ENCODE measurements around the gene CERS5.
A peak's percentile ranks its signal among the peaks of the same experiment; 100 is the strongest.

Gene CERS5

DNA sequence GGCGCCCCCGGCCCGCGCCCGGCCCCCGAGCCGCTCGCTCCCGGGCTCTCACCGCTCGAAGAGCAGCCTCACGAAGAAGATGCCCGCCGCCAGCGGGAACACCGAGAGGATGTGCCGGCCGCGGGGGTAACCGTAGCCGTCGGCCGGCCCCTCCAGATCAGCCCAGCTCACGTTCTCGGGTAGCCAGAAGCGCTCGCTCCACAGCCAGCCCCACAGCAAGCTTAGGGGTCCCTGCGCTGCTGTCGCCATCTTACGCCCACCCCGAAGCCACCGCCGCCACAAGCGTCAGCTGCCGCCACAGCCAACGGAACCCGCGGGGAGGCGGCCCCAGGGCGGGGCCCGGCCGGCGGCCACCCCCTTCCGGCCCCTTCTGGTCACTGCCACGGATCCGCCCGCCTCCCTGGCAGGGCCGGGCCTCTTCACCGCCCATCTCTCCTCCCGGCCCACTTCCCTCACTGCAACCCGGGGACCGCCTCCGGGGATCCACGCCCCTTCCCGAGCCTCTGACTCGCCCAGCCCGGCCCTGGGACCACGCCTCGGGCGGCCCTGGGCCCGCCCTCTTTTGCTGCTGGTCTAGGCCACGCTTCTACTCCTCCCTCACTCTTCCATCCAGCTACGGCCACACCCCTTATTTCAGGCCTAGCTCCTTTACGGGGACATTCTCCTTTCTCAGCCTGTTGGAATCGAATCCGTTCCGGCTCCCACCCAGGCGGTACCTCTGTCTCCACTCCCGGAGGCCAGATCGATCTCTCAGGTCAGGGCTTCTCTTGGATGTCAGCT lies at the start of gene CERS5:
CERS5 (minus strand) TSS at position 321 of the 780 bp plus-strand sequence; CDS start at position 249, 72 bp downstream.
- DNase-seq (ENCODE audit: low spot score): peak; percentile 98

- no peak for DNase-seq (ENCODE audit: low spot score)
Observed at GRCh38 chr12:50215033-50215432, 47.9 kb upstream of the CERS5 start.

- DNase-seq (ENCODE audit: low spot score): no peak
Observed at GRCh38 chr12:50214018-50214417, 46.8 kb upstream of the CERS5 start.

GRCh38 chr12:50213439-50213838 lies 46.3 kb upstream of the CERS5 start:
- DNase-seq (ENCODE audit: low spot score): no peak

DNA sequence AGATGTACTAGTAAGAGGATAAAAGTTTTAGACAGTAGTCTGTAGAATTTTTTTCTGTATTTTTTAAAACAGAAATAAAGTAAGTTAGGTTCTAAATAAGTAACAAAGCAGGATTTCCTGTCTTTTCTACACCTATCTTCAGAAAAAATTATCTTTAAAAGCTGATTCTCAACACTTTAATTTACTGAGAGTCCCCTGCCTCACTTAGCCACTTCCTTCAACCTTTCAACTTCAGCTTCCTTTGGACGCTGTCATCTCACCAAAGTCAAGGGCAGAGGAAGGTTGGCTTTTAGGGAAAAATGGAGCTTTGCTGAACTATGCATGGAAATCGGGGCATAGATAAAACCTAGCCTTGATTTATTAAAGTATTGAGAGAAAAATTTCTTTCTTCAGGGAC lies 44.9 kb upstream of the CERS5 start:
- no peak for DNase-seq (ENCODE audit: low spot score)

GRCh38 chr12:50211392-50212070 lies 44.4 kb upstream of the CERS5 start:
- no peak for DNase-seq (ENCODE audit: low spot score)

DNA sequence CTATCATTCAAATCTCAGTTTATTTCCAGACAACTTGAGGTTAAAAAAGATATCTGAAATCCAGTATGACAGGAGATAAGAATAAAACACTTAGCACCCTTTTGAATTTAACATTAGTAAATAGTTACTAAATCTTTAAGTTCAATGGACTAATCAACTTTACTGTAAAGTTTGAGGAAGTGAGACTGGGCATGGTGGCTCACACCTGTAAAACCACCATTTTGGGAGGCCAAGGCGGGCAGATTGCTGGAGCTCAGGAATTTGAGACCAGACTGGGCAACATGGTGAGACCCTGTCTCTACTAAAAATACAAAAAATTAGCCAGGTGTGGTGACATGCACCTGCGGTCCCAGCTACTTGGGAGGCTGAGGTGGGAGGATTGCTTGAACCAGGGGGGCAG lies 40.3 kb upstream of the CERS5 start:
- no peak for DNase-seq (ENCODE audit: low spot score)

DNA sequence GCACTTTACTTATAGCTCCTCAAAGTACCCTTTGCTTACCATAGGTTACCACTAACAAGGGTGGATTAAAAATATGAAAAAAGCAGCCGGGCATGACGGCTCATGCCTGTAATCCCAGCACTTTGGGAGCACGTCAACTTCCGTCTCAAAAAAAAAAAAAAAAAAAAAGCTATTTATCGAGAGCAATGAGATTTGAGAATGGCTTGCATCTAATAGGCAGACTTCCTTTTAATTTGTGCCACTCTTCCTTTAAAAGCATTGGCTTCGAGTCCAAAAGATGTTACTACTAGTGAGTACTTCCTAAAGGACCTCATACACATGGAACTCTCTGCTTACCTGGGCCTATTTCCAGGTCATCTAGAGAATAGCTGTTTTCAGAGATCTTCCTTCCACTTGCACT lies 38.5 kb upstream of the CERS5 start:
- DNase-seq (ENCODE audit: low spot score): no peak

GRCh38 chr12:50203691-50204090 lies 36.5 kb upstream of the CERS5 start:
- no peak for DNase-seq (ENCODE audit: low spot score)

- no peak for DNase-seq (ENCODE audit: low spot score)
Observed at GRCh38 chr12:50201987-50202521, 34.9 kb upstream of the CERS5 start.

DNA sequence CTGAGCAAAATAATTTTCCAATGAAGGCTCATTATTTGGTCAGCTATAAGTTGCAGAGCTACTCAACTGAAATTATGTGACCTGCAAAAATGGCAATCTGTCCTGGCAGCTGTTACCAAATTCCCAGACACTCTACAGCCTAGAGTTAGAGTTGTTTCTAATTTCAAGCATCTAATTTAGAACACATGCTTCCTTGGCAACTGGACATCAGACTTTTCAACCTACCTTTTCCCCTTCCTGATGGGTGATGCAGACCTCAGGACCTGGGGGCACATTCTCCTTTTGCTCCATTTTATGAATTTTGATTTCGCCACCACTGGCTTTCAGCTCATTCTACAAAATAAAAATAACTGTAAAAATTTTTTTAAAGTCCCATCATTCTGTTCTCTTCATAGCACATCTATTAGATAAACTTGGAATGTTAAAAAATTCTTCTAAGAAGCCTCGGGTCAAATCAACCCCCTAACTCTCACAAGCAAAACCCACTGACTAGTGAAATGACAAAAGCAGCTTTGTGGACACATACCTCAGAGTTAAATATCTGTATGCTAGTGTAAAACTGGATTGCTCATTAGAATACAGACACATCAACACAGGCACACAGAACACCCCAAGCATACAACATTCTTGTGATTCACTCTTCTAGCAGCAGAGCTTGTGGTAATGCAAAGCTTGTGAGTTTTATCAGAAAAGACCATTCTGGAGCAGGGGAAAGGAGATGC lies 33.5 kb upstream of the CERS5 start:
- DNase-seq (ENCODE audit: low spot score): no peak

- DNase-seq (ENCODE audit: low spot score): no peak
Observed at GRCh38 chr12:50198829-50199228, 31.7 kb upstream of the CERS5 start.

DNA sequence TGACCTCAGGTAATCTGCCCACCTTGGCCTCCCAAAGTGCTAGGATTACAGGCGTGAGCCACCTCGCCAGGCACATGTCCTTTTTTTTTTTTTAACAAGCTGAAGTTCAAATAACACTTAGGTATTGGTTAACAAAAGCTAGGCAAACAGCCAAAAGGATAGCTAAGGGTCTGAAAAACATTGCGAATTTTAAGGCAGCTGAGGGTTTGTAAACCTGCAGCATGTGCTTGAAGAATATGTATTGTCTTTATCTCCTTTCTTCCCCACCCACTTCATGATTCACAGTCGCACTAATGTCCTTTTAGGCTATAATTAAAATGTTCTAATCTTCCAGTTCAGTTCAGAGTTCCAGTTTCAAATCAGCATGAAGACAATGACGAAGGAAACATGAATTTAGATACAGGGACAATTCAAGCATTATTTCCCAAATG lies 30.1 kb upstream of the CERS5 start:
- no peak for DNase-seq (ENCODE audit: low spot score)

GRCh38 chr12:50196537-50196936 lies 29.4 kb upstream of the CERS5 start:
- DNase-seq (ENCODE audit: low spot score): no peak

GRCh38 chr12:50195832-50196231 lies 28.7 kb upstream of the CERS5 start:
- no peak for DNase-seq (ENCODE audit: low spot score)

DNA sequence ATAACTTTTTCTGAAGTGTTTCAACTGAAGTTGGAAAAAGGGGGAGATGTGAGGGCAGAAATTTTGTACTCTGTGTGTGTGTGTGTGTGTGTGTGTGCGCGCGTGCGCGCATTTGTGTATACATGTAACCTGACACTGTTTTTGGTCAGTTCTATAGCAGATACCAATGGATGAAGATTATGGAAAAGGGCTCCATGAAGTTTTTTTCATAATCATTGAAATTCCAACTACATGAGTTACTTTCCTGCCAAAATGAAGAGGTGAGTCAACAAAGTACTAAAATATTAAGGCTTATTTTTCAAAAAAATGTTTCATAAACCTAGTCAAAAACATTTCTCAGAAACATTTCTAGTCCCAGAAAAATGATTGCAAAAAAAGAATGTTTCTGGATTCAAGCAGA lies 25.7 kb upstream of the CERS5 start:
- no peak for DNase-seq (ENCODE audit: low spot score)

DNA sequence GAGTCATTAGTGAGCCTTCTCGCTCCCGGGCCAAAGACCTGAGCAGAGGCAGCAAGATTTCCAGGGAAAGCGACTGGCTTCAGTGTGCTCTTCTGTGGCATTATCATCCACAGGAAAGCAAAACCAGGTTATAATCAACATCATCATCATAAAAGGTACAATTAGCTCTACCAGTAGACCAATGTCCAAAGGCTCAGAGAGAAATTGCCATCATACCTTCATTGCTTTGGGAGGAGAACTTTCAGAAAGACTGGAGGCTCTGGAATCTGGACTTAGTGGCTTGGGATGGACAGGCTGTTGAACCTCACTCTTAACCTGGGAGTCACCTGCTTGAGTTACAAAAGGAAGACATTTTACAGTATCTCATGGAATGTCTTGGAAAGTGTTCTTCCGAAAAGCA lies 25.1 kb upstream of the CERS5 start:
- no peak for DNase-seq (ENCODE audit: low spot score)

DNA sequence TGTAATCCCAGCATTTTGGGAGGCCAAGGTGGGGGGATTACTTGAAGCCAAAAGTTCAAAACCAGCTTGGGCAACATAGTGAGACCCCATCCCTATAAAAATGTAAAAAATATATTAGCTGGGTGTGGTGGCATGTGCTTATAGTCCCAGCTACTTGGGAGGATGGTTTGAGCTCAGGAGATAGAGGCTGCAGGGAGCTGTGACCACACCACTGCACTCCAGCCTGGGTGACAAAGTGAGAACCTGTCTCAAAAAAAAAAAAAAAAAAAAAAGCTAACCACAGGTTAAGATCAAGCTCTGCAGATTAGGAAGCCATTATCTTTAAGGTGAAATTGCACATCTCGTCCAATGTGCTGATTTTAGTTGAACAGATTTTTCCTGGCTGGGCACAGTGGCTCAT lies 23.7 kb upstream of the CERS5 start:
- DNase-seq (ENCODE audit: low spot score): no peak

DNA sequence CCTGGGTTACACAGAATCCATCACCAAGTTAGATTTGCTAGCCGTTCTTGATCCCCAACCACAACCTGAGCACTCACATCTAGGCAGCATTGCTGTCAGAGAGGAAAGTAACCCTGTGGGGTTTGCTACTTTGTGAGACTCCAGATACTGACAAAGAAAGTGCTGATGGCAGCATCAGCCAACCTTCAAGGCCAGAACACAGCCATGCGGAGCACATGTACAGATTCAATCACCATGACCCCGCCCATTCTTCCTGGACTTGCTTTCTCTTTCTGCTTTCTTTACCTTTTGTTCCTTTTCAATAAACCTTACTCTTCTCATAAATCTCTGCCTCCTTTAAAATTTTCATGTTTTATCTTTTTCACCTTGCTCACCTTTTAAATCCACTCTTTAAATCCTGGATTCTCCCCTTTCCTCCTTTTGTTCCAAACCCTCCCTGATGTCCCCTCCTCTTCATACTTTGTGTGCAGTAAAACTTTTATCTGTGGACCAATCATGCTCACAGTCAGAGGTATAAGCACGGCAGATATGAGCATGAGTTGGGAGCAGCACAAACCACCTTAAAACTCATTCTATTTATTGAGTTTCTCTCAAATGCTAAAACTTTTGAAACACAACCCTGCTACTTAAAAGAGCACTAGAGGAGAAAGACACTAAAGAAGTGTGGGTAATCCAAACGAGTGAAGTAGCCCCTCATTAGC lies 21.9 kb upstream of the CERS5 start:
- DNase-seq (ENCODE audit: low spot score): no peak

- no peak for DNase-seq (ENCODE audit: low spot score)
Observed at GRCh38 chr12:50188241-50188781, 21.1 kb upstream of the CERS5 start.

DNA sequence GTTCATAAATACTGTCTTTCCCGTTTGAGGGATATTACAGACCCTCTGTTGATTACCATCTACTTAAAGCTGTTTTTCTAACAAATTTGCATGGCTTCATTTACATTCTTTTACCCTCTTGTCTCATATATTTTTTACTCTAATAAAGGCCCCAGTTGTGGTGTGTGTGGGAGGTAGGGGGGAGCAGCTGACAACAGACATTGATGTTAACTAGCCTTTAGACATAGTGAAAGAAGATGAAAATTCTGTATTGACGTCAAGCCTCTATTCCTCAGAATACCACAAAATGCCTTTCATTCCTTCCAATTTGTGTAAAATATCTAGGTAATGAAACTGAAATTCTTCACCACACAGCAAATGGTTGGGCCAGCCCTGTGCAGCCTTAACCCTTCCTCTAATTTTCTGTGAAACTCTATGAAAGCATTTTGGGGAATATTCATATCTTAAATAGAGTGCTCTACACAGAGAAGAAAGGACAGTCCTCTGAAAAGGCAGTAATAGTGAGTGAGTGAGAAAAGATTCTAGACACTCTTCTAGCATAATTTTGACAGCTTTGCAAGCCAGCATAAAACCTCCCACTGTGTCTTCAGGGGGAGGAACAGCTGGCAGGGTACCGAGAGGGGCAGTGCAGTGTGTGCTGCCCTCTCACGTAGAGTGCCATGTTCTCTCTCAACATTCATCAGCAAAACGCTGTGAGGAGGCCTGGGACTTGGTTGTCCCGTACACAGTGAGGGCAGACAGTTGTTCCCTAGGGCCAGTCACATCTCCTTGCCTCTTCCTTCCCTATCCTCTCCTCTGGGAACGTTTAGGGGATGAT lies 20.1 kb upstream of the CERS5 start:
- DNase-seq (ENCODE audit: low spot score): no peak

Measured in putamen (tissue), 1 donor.